ENCODE results near the gene FAM83E. TPM values are rescaled to one million over a fixed set of nuclear protein-coding genes. Genes with fewer than 3 reads are reported as not detected.

Gene FAM83E
- total RNA-seq, 2 experiments from 2014 or later: 3.8 to 4.7 TPM

GRCh38 chr19:48646722-48647216, 31.9 kb upstream of the FAM83E start:
- intact Hi-C loops (cut with micrococcal nuclease): loop anchor here (10.0 kb wide), 1 partner anchor 98 kb away; the partner anchor contains the start of genes IZUMO1 and RASIP1
- Mint-ChIP-seq H3K27ac (peak overlapping the region; percentile 81), H3K4me3 (peak overlapping the region; percentile 42), H3K4me1 (ENCODE audit: low read depth) (peaks cover 34% of the 10 kb centered on the region), H3K9me3 (no peaks in the 10 kb centered on the region), H3K36me3 (ENCODE audit: low read depth) (no peaks in the 10 kb centered on the region), H3K27me3 (no peaks in the 10 kb centered on the region)
- DNase-seq (no peak), ATAC-seq (no peak)
- TF ChIP-seq, protein P1, sequence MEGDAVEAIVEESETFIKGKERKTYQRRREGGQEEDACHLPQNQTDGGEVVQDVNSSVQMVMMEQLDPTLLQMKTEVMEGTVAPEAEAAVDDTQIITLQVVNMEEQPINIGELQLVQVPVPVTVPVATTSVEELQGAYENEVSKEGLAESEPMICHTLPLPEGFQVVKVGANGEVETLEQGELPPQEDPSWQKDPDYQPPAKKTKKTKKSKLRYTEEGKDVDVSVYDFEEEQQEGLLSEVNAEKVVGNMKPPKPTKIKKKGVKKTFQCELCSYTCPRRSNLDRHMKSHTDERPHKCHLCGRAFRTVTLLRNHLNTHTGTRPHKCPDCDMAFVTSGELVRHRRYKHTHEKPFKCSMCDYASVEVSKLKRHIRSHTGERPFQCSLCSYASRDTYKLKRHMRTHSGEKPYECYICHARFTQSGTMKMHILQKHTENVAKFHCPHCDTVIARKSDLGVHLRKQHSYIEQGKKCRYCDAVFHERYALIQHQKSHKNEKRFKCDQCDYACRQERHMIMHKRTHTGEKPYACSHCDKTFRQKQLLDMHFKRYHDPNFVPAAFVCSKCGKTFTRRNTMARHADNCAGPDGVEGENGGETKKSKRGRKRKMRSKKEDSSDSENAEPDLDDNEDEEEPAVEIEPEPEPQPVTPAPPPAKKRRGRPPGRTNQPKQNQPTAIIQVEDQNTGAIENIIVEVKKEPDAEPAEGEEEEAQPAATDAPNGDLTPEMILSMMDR (IDR thresholded peaks at IDR 0.05): no peak
- CTCF ChIA-PET: interaction anchor here (1.0 to 1.8 kb wide), 4 partner anchors 13 to 189 kb away, joined by 3 to 11 read pairs (median 5); partner anchors contain the start of genes HSD17B14, RPL18 and SPHK2
- POLR2A ChIA-PET: interaction anchor here (1.0 to 2.3 kb wide), 3 partner anchors 10 to 30 kb away, joined by 3 to 16 read pairs (median 8); partner anchors contain the start of gene DBP

DNA sequence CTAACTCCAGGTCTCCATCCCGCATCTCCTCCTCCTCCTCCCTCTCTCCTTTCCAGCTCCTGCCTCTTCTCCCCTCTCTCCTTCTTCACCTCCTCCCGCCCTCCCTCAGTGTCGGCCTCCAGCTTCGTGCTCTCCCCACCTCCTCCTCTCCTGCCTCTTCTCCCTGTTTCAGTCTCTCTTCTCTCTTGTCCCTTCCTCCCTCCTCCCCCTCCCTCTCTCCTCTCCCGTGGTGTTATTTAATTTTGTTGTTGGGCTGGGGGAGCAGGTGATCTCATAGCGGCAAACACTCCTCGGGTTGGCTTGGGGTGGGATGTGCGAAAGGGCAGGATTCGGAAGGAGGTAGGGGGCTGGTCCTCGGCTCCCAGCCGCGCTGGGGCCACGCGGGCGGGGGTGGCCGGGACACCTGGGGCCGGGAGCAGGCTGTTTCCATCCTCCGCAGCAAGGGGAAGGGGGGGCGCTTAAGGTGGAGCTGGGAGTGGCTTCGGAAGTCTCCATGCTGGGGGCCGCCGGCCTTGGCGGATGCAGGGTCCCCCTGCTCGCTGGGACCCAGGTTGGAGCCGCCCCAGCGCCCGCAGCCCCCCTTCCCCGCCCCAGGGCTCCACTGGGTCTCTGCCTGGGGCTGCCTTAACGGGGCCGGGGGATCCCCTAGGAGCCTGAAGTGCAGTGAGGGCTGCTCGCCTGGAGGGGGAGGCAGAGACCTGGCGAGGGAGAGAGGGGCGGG, 31.3 kb upstream of the FAM83E start, which contains the start of gene CA11:
Gene CA11 (minus strand): TSS at position 187 of the 721 bp plus-strand sequence. CDS start 555 bp downstream, outside the sequence.
- ChIA-PET CTCF (interaction anchor here (0.6 to 1.9 kb wide), 21 partner anchors 7 to 347 kb away, joined by 3 to 17 read pairs (median 4); partner anchors contain the start of genes DBP, GYS1, HSD17B14 and RPL18), POLR2A (interaction anchor here (0.6 to 2.3 kb wide), 7 partner anchors 9 to 349 kb away, joined by 3 to 16 read pairs (median 4); partner anchors contain the start of genes DBP, PPP1R15A, RPL18 and SPHK2)
- peak; percentile 94 for DNase-seq
- Mint-ChIP-seq H3K27me3 (no peaks in the 10 kb centered on the region), H3K4me3 (peak within 1 kb of the TSS; percentile 85), H3K27ac (peak within 1 kb of the TSS; percentile 90), H3K4me1 (ENCODE audit: low read depth) (peaks cover 36% of the 10 kb centered on the region), H3K9me3 (no peaks in the 10 kb centered on the region), H3K36me3 (ENCODE audit: low read depth) (no peaks in the 10 kb centered on the region)
- intact Hi-C loops (cut with micrococcal nuclease): loop anchor here (10.0 kb wide), 1 partner anchor 99 kb away; the partner anchor contains the start of genes IZUMO1 and RASIP1
- TF ChIP-seq, protein P1 (IDR thresholded peaks at IDR 0.05): peak; percentile 87
- ATAC-seq: peak; percentile 92

- POLR2A ChIA-PET: interaction anchor here (0.6 to 2.3 kb wide), 9 partner anchors 8 to 349 kb away, joined by 3 to 16 read pairs (median 4); partner anchors contain the start of genes DBP, PPP1R15A, RPL18 and SPHK2
- Mint-ChIP-seq H3K9me3 (no peaks in the 10 kb centered on the region), H3K27me3 (no peaks in the 10 kb centered on the region), H3K36me3 (ENCODE audit: low read depth) (no peaks in the 10 kb centered on the region), H3K4me3 (peak overlapping the region; percentile 85), H3K4me1 (ENCODE audit: low read depth) (peaks cover 37% of the 10 kb centered on the region), H3K27ac (peak overlapping the region; percentile 90)
- no peak for ATAC-seq
- TF ChIP-seq, protein P1 (IDR thresholded peaks at IDR 0.05): no peak
- CTCF ChIA-PET: interaction anchor here (0.6 to 1.9 kb wide), 21 partner anchors 8 to 348 kb away, joined by 3 to 17 read pairs (median 4); partner anchors contain the start of genes DBP, GYS1, HSD17B14 and RPL18
- no peak for DNase-seq
- intact Hi-C loops (cut with micrococcal nuclease): loop anchor here (10.0 kb wide), 1 partner anchor 99 kb away; the partner anchor contains the start of genes IZUMO1 and RASIP1
These were observed 30.7 kb upstream of the FAM83E start for GRCh38 chr19:48645620-48646000.

GRCh38 chr19:48644839-48645619, 30.2 kb upstream of the FAM83E start:
- CTCF ChIA-PET: interaction anchor here (0.6 to 1.9 kb wide), 17 partner anchors 8 to 348 kb away, joined by 3 to 17 read pairs (median 5); partner anchors contain the start of genes DBP, GYS1, RPL18 and RUVBL2
- DNase-seq (peak; percentile 91), ATAC-seq (peak; percentile 69)
- no peaks in the 10 kb centered on the region for H3K27me3 Mint-ChIP-seq
- H3K4me1 Mint-ChIP-seq (ENCODE audit: low read depth): peaks cover 37% of the 10 kb centered on the region
- TF ChIP-seq, protein P1 (IDR thresholded peaks at IDR 0.05): no peak
- peak overlapping the region; percentile 90 for H3K27ac Mint-ChIP-seq
- H3K9me3 Mint-ChIP-seq: no peaks in the 10 kb centered on the region
- POLR2A ChIA-PET: interaction anchor here (0.6 to 2.3 kb wide), 8 partner anchors 8 to 350 kb away, joined by 3 to 16 read pairs (median 6); partner anchors contain the start of genes DBP, RPL18 and SPHK2
- H3K36me3 Mint-ChIP-seq (ENCODE audit: low read depth): no peaks in the 10 kb centered on the region
- H3K4me3 Mint-ChIP-seq: peak overlapping the region; percentile 85
- intact Hi-C loops (cut with micrococcal nuclease): loop anchor here (10.0 kb wide), 1 partner anchor 100 kb away; the partner anchor contains the start of genes IZUMO1 and RASIP1

Measured in activated CD8-positive, alpha-beta T cell treated with anti-CD3 and anti-CD28 coated beads for 36 hours (primary cell).